GM23248 (cell line): Measurements from ENCODE around the gene SFTPD.

Experiments
- EZH2 ChIP-seq: fragments of 200-600 bp; sonication (generic); IDR thresholded peaks from 2 replicates; pipeline ENCODE4 v1.6.1; 2018; ENCODE audit warnings: antibody characterized with exemption, mild to moderate bottlenecking; ENCODE audit not compliant: insufficient read depth, poor library complexity, severe bottlenecking
- EZH2phosphoT487 ChIP-seq: fragments of 200-600 bp; sonication (generic); IDR thresholded peaks from 2 replicates; pipeline ENCODE4 v1.6.1; 2018; ENCODE audit warnings: antibody characterized with exemption, moderate library complexity, mild to moderate bottlenecking, low read depth; ENCODE audit not compliant: insufficient read depth

- TF ChIP-seq EZH2 (no peak), EZH2phosphoT487 (no peak)
These were observed 4.2 kb downstream of the SFTPD start for GRCh38 chr10:79944428-79945395.
